GM23248 (cell line): ENCODE data around the gene CLEC16A. TPM values are rescaled to one million over a fixed set of nuclear protein-coding genes. Genes with fewer than 3 reads are reported as not detected.

Experiments used
- DNase-seq: peaks from one replicate; pipeline ENCODE4 v3.0.0-alpha.2; 2015
- H2AFZ ChIP-seq: fragments of 200-600 bp; sonication (generic); 2 replicates; pipeline ENCODE4 v1.6.1; 2016; ENCODE audit warnings: antibody characterized with exemption
- H3F3A ChIP-seq: fragments of 200-600 bp; sonication (generic); 2 replicates; pipeline ENCODE4 v1.6.1; 2016; ENCODE audit warnings: mild to moderate bottlenecking, antibody characterized with exemption, mixed run types; ENCODE audit not compliant: insufficient read depth
- H3K27ac ChIP-seq: fragments of 200-600 bp; sonication (generic); 2 replicates; pipeline ENCODE4 v1.5.1; 2016; ENCODE audit warnings: mild to moderate bottlenecking
- H3K27me3 ChIP-seq: fragments of 200-600 bp; sonication (generic); replicated peaks from 2 replicates; pipeline ENCODE4 v1.6.1; 2016; ENCODE audit warnings: mild to moderate bottlenecking; ENCODE audit not compliant: insufficient read depth
- H3K36me3 ChIP-seq: fragments of 200-600 bp; sonication (generic); 2 replicates; pipeline ENCODE4 v1.6.1; 2016; ENCODE audit warnings: low read depth, mild to moderate bottlenecking
- H3K4me1 ChIP-seq: fragments of 200-600 bp; sonication (generic); 2 replicates; pipeline ENCODE4 v1.6.1; 2016; ENCODE audit warnings: mild to moderate bottlenecking; ENCODE audit not compliant: insufficient read depth
- H3K4me2 ChIP-seq: fragments of 200-600 bp; sonication (generic); one replicate; pipeline ENCODE4 v1.6.1; 2016; ENCODE audit warnings: mild to moderate bottlenecking; ENCODE audit not compliant: unreplicated experiment
- H3K4me3 ChIP-seq: fragments of 200-600 bp; sonication (generic); 2 replicates; pipeline ENCODE4 v1.5.1; 2016; ENCODE audit warnings: mild to moderate bottlenecking
- H3K79me2 ChIP-seq: fragments of 200-600 bp; sonication (generic); 2 replicates; pipeline ENCODE4 v1.6.1; 2016; ENCODE audit warnings: mild to moderate bottlenecking; ENCODE audit not compliant: insufficient read depth
- H3K9ac ChIP-seq: fragments of 200-600 bp; sonication (generic); 2 replicates; pipeline ENCODE4 v1.6.1; 2016; ENCODE audit warnings: mild to moderate bottlenecking
- H3K9me2 ChIP-seq: fragments of 200-600 bp; sonication (generic); 2 replicates; pipeline ENCODE4 v1.6.1; 2016; ENCODE audit warnings: mixed run types, mild to moderate bottlenecking, moderate library complexity; ENCODE audit not compliant: insufficient read depth
- H3K9me3 ChIP-seq: fragments of 200-600 bp; sonication (generic); one replicate; pipeline ENCODE4 v1.6.1; 2017; ENCODE audit warnings: low read depth
- H4K20me1 ChIP-seq: fragments of 200-600 bp; sonication (generic); 2 replicates; pipeline ENCODE4 v1.6.0; 2016; ENCODE audit not compliant: insufficient read depth
- EZH2 ChIP-seq: fragments of 200-600 bp; sonication (generic); IDR thresholded peaks from 2 replicates; pipeline ENCODE4 v1.6.1; 2018; ENCODE audit warnings: antibody characterized with exemption, mild to moderate bottlenecking; ENCODE audit not compliant: insufficient read depth, poor library complexity, severe bottlenecking
- EZH2phosphoT487 ChIP-seq: fragments of 200-600 bp; sonication (generic); IDR thresholded peaks from 2 replicates; pipeline ENCODE4 v1.6.1; 2018; ENCODE audit warnings: antibody characterized with exemption, moderate library complexity, mild to moderate bottlenecking, low read depth; ENCODE audit not compliant: insufficient read depth
- WGBS, 2 experiments: methylation state at CpG; one replicate each; pipeline ENCODE4 v1.1.6; 2015 to 2017; ENCODE audit warnings: low lambda C conversion rate in 2 of 2, low coverage in 1 of 2; ENCODE audit errors: missing lambda C conversion rate in 2 of 2; 5-methylcytosine and 5-hydroxymethylcytosine counted together
- in situ Hi-C: fragments of 300-500 bp; cut with MboI; formaldehyde crosslinking; loops from 2 replicates; pipeline ENCODE4 v1.15.0; 2020
- polyA plus RNA-seq: library from polyadenylated mRNA; unstranded; fragments of >200 nt; fragmentation: Nextera tagmentation; extraction: Ambion mirVana; gene quantifications from 2 replicates; pipeline ENCODE4 v1.2.1, GENCODE V29; 2016
- total RNA-seq: library from RNA; depleted of rRNA; stranded (reverse); fragments of >200 nt; shearing (Covaris generic); gene quantifications from 2 replicates; pipeline ENCODE4 v1.2.3, GENCODE V29; 2014

CLEC16A gene
- total and polyA plus RNA-seq, 2 experiments from 2014 or later, result 13.2 to 21.4 TPM

DNA sequence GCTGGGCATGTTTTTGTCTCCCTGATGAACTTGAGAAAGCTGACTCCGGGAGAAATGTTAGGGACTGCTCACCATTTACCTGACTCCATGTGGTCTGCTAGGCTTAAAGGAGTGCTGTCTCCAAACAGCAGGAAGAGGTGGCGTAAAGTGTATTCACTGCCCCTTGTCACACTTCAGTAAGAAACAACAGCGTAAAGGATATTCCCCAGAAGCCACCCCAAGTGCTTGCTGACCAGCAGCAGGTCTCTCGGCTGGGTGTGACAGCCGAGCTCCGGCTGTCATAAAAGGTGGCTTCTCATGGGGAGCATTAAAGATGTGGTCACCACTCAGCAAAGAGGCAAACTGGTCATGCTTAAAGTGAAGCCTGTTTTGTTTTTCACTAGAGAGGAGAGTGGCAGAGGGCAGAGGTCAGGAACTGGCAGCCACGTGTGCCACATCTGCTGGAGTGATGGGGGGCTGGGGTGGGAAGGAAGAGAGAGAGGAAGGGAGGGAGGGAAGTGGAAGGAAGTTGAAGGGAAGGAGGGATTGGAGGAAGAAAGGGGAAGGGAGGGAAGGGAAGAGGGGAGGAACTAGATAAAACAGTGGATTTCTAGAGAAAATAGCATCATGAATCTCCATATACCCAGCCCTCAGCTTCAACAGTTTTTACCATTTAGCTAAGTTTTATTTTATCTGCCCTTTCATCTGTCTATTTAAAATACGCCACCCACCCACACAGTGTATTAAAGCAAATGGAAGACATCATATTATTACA lies 119.3 kb downstream of the CLEC16A start:
- Histone ChIP-seq H3K4me3 (no peak overlapping the region), H3K79me2 (no peaks in the 10 kb centered on the region), H3K9me3 (no peaks in the 10 kb centered on the region), H3K9ac (no peak overlapping the region), H3K4me2 (no peak overlapping the region), H3K9me2 (no peaks in the 10 kb centered on the region), H2AFZ (no peak overlapping the region), H3K36me3 (no peaks in the 10 kb centered on the region), H3K27ac (no peak overlapping the region), H3K27me3 (no peaks in the 10 kb centered on the region), H3F3A (no peaks in the 10 kb centered on the region), H3K4me1 (no peaks in the 10 kb centered on the region), H4K20me1 (no peaks in the 10 kb centered on the region)
- no peak for DNase-seq
- no peak for TF ChIP-seq EZH2
- no peak for TF ChIP-seq EZH2phosphoT487
- in situ Hi-C loops, result no loop called here
- 92 to 93% methylated on average over 8 of the region's 8 CpGs for WGBS, 2 experiments

GRCh38 chr16:11064202-11064540 lies 119.8 kb downstream of the CLEC16A start:
- H3K36me3 ChIP-seq, result no peaks in the 10 kb centered on the region
- H3F3A ChIP-seq, result no peaks in the 10 kb centered on the region
- H3K27me3 ChIP-seq, result no peaks in the 10 kb centered on the region
- in situ Hi-C loops, result no loop called here
- H3K9ac ChIP-seq, result no peak overlapping the region
- no peaks in the 10 kb centered on the region for H3K4me1 ChIP-seq
- no peak overlapping the region for H3K4me2 ChIP-seq
- H3K27ac ChIP-seq, result no peak overlapping the region
- no peak overlapping the region for H2AFZ ChIP-seq
- no peak overlapping the region for H3K4me3 ChIP-seq
- no peaks in the 10 kb centered on the region for H4K20me1 ChIP-seq
- no peak for DNase-seq
- no peaks in the 10 kb centered on the region for H3K9me2 ChIP-seq
- TF ChIP-seq EZH2 (no peak), EZH2phosphoT487 (no peak)
- WGBS, 2 experiments, result 78 to 88% methylated on average over 3 of the region's 3 CpGs
- no peaks in the 10 kb centered on the region for H3K79me2 ChIP-seq
- no peaks in the 10 kb centered on the region for H3K9me3 ChIP-seq

- no peak overlapping the region for H3K4me2 ChIP-seq
- no peaks in the 10 kb centered on the region for H3K9me3 ChIP-seq
- DNase-seq, result peak; percentile 12
These were observed 120.5 kb downstream of the CLEC16A start for GRCh38 chr16:11064851-11065250.

DNA sequence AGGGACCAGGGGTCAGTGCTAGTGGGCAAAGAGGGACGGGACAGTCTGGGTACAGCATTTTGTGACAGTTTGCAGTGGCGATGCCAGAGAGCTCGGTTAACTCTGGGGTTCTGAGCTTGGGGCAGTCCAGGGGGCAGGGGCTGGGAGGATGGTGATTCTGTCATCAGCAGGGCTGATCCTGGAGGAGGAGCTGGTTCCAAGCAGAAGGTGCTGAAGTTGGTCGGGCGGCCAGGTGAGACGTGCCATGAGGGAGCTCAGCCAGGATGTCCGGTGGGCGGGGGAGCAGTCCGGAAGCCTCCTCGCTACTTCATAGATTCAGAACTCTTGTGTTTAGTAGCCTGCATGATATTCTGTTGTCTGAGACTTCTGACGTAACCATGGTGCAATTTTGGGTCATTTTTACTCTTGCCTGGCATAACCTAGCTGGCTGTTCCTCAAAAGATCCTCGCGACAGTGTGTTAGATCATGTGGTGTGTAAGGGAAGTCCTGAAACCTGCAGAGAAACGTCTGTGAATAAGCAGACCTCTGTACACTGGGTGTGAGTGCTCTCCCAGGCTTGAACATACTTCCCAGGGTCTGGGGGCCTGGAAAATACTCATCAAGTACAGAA lies 122.0 kb downstream of the CLEC16A start:
- H3K4me3 ChIP-seq, result no peak overlapping the region
- H3F3A ChIP-seq, result no peaks in the 10 kb centered on the region
- no peaks in the 10 kb centered on the region for H3K79me2 ChIP-seq
- no peaks in the 10 kb centered on the region for H3K4me1 ChIP-seq
- no peak overlapping the region for H2AFZ ChIP-seq
- in situ Hi-C loops, result no loop called here
- H3K36me3 ChIP-seq, result no peaks in the 10 kb centered on the region
- no peak for DNase-seq
- no peak overlapping the region for H3K9ac ChIP-seq
- no peaks in the 10 kb centered on the region for H3K27me3 ChIP-seq
- H3K27ac ChIP-seq, result no peak overlapping the region
- no peaks in the 10 kb centered on the region for H3K9me2 ChIP-seq
- H3K9me3 ChIP-seq, result no peaks in the 10 kb centered on the region
- H3K4me2 ChIP-seq, result no peak overlapping the region
- no peak for TF ChIP-seq EZH2phosphoT487
- no peak for TF ChIP-seq EZH2
- 90 to 93% methylated on average over 12 to 14 of the region's 14 CpGs for WGBS, 2 experiments
- H4K20me1 ChIP-seq, result no peaks in the 10 kb centered on the region

More at GRCh38 chr16:11064851-11065250, 120.5 kb downstream of the CLEC16A start:
- Histone ChIP-seq H3K36me3 (no peaks in the 10 kb centered on the region), H3K4me1 (no peaks in the 10 kb centered on the region), H3K4me3 (no peak overlapping the region), H4K20me1 (no peaks in the 10 kb centered on the region), H3K9ac (no peak overlapping the region), H3K9me2 (no peaks in the 10 kb centered on the region), H2AFZ (no peak overlapping the region), H3K27ac (no peak overlapping the region), H3F3A (no peaks in the 10 kb centered on the region), H3K27me3 (no peaks in the 10 kb centered on the region), H3K79me2 (no peaks in the 10 kb centered on the region)
- TF ChIP-seq EZH2 (no peak), EZH2phosphoT487 (no peak)
- 64 to 79% methylated on average over 3 of the region's 3 CpGs for WGBS, 2 experiments
- in situ Hi-C loops, result no loop called here
